BLaER1 (cell line): ENCODE measurements around the gene FHDC1.

Source experiments
- H3K27ac ChIP-seq: shearing (Covaris generic); formaldehyde crosslinking; 2 replicates; pipeline ENCODE4 v1.8.1; 2022
- H3K27me3 ChIP-seq: shearing (Covaris generic); formaldehyde crosslinking; 2 replicates; pipeline ENCODE4 v1.8.1; 2022
- H3K36me3 ChIP-seq: shearing (Covaris generic); formaldehyde crosslinking; 2 replicates; pipeline ENCODE4 v1.8.1; 2022
- H3K4me1 ChIP-seq: shearing (Covaris generic); formaldehyde crosslinking; 2 replicates; pipeline ENCODE4 v1.8.1; 2022
- H3K4me2 ChIP-seq: shearing (Covaris generic); formaldehyde crosslinking; 2 replicates; pipeline ENCODE4 v1.8.1; 2022
- H3K4me3 ChIP-seq: shearing (Covaris generic); formaldehyde crosslinking; 2 replicates; pipeline ENCODE4 v1.8.1; 2022
- H3K9ac ChIP-seq: shearing (Covaris generic); formaldehyde crosslinking; 2 replicates; pipeline ENCODE4 v1.8.1; 2022
- H3K9me3 ChIP-seq: shearing (Covaris generic); formaldehyde crosslinking; 2 replicates; pipeline ENCODE4 v1.8.1; 2022
- H4K20me1 ChIP-seq: shearing (Covaris generic); formaldehyde crosslinking; 2 replicates; pipeline ENCODE4 v1.8.1; 2022
- Cebpa-rat ChIP-seq: shearing (Covaris generic); IDR thresholded peaks from 2 replicates; pipeline ENCODE4 v1.8.1; 2022

Gene FHDC1

GRCh38 chr4:152909901-152910300 is 26.2 kb upstream of the FHDC1 start:
- Histone ChIP-seq H3K4me2 (no peak overlapping the region), H3K27ac (no peak overlapping the region), H3K27me3 (no peaks in the 10 kb centered on the region), H3K9ac (no peak overlapping the region), H3K4me3 (no peak overlapping the region), H3K36me3 (peaks cover 4% of the 10 kb centered on the region; the same call in 1 of the 2 replicates), H3K4me1 (no peaks in the 10 kb centered on the region), H3K9me3 (no peaks in the 10 kb centered on the region), H4K20me1 (no peaks in the 10 kb centered on the region)
- peak; percentile 71; the same call in 1 of the 2 replicates for TF ChIP-seq Cebpa-rat

- Histone ChIP-seq H3K27ac (no peak overlapping the region), H4K20me1 (no peaks in the 10 kb centered on the region), H3K36me3 (peaks cover 4% of the 10 kb centered on the region; the same call in 1 of the 2 replicates), H3K4me3 (no peak overlapping the region), H3K9me3 (no peaks in the 10 kb centered on the region), H3K27me3 (no peaks in the 10 kb centered on the region), H3K4me2 (no peak overlapping the region), H3K4me1 (no peaks in the 10 kb centered on the region), H3K9ac (no peak overlapping the region)
- TF ChIP-seq Cebpa-rat, result no peak
Observed at GRCh38 chr4:152910521-152910920, 25.6 kb upstream of the FHDC1 start.

- Histone ChIP-seq H3K9ac (no peak overlapping the region), H3K27me3 (no peaks in the 10 kb centered on the region), H3K4me3 (no peak overlapping the region), H3K4me2 (no peak overlapping the region), H4K20me1 (no peaks in the 10 kb centered on the region), H3K27ac (no peak overlapping the region), H3K36me3 (peaks cover 17% of the 10 kb centered on the region; the same call in 1 of the 2 replicates), H3K9me3 (peaks cover 38% of the 10 kb centered on the region), H3K4me1 (no peaks in the 10 kb centered on the region)
- no peak for TF ChIP-seq Cebpa-rat
Observed at GRCh38 chr4:152917543-152918395, 18.4 kb upstream of the FHDC1 start.

GRCh38 chr4:152919826-152920225 is 16.3 kb upstream of the FHDC1 start:
- Histone ChIP-seq H4K20me1 (no peaks in the 10 kb centered on the region), H3K4me1 (no peaks in the 10 kb centered on the region), H3K4me2 (no peak overlapping the region), H3K9me3 (peaks cover 38% of the 10 kb centered on the region), H3K9ac (no peak overlapping the region), H3K27ac (no peak overlapping the region), H3K27me3 (no peaks in the 10 kb centered on the region), H3K36me3 (peaks cover 17% of the 10 kb centered on the region; the same call in 1 of the 2 replicates), H3K4me3 (no peak overlapping the region)
- TF ChIP-seq Cebpa-rat, result no peak

- TF ChIP-seq Cebpa-rat, result no peak
Observed at GRCh38 chr4:152920768-152921167, 15.4 kb upstream of the FHDC1 start.

GRCh38 chr4:152921284-152921683 is 14.8 kb upstream of the FHDC1 start:
- H3K27ac ChIP-seq, result no peak overlapping the region
- peaks cover 17% of the 10 kb centered on the region; the same call in 1 of the 2 replicates for H3K36me3 ChIP-seq
- no peaks in the 10 kb centered on the region for H3K27me3 ChIP-seq
- no peaks in the 10 kb centered on the region for H3K4me1 ChIP-seq
- no peak overlapping the region for H3K9ac ChIP-seq
- H3K9me3 ChIP-seq, result peaks cover 38% of the 10 kb centered on the region
- H4K20me1 ChIP-seq, result no peaks in the 10 kb centered on the region
- no peak overlapping the region for H3K4me2 ChIP-seq
- no peak for TF ChIP-seq Cebpa-rat
- H3K4me3 ChIP-seq, result no peak overlapping the region

More at GRCh38 chr4:152920768-152921167, 15.4 kb upstream of the FHDC1 start:
- Histone ChIP-seq H3K27me3 (no peaks in the 10 kb centered on the region), H4K20me1 (no peaks in the 10 kb centered on the region), H3K9me3 (peaks cover 38% of the 10 kb centered on the region), H3K4me2 (no peak overlapping the region), H3K4me3 (no peak overlapping the region), H3K9ac (no peak overlapping the region), H3K27ac (no peak overlapping the region), H3K36me3 (peaks cover 17% of the 10 kb centered on the region; the same call in 1 of the 2 replicates), H3K4me1 (no peaks in the 10 kb centered on the region)

GRCh38 chr4:152925851-152926250 is 10.3 kb upstream of the FHDC1 start:
- Histone ChIP-seq H3K9ac (no peak overlapping the region), H3K4me3 (no peak overlapping the region), H3K4me2 (no peak overlapping the region), H3K27ac (no peak overlapping the region), H3K4me1 (peaks cover 11% of the 10 kb centered on the region; the same call in 1 of the 2 replicates), H3K27me3 (no peaks in the 10 kb centered on the region), H3K9me3 (peaks cover 4% of the 10 kb centered on the region; the same call in 1 of the 2 replicates), H3K36me3 (no peaks in the 10 kb centered on the region), H4K20me1 (no peaks in the 10 kb centered on the region)
- TF ChIP-seq Cebpa-rat, result no peak

GRCh38 chr4:152926959-152927358 is 9.2 kb upstream of the FHDC1 start:
- Histone ChIP-seq H3K4me1 (peaks cover 11% of the 10 kb centered on the region; the same call in 1 of the 2 replicates), H3K9ac (no peak overlapping the region), H3K4me3 (no peak overlapping the region), H4K20me1 (no peaks in the 10 kb centered on the region), H3K4me2 (peak overlapping the region; percentile 42; the same call in 1 of the 2 replicates), H3K27me3 (no peaks in the 10 kb centered on the region), H3K9me3 (no peaks in the 10 kb centered on the region), H3K27ac (no peak overlapping the region), H3K36me3 (no peaks in the 10 kb centered on the region)
- TF ChIP-seq Cebpa-rat, result no peak

- H3K27ac ChIP-seq, result no peak overlapping the region
- H3K9me3 ChIP-seq, result no peaks in the 10 kb centered on the region
- H4K20me1 ChIP-seq, result no peaks in the 10 kb centered on the region
- peaks cover under 1% of the 10 kb centered on the region; the same call in 1 of the 2 replicates for H3K27me3 ChIP-seq
- H3K9ac ChIP-seq, result no peak overlapping the region
- H3K36me3 ChIP-seq, result no peaks in the 10 kb centered on the region
- no peak overlapping the region for H3K4me3 ChIP-seq
- peak overlapping the region; percentile 42 for H3K4me2 ChIP-seq
- peaks cover 11% of the 10 kb centered on the region; the same call in 1 of the 2 replicates for H3K4me1 ChIP-seq
- no peak for TF ChIP-seq Cebpa-rat
Observed at GRCh38 chr4:152927737-152928136, 8.4 kb upstream of the FHDC1 start.

GRCh38 chr4:152928286-152928685 is 7.8 kb upstream of the FHDC1 start:
- Histone ChIP-seq H3K4me2 (peak overlapping the region; percentile 42), H3K9me3 (no peaks in the 10 kb centered on the region), H3K27me3 (peaks cover 6% of the 10 kb centered on the region), H4K20me1 (no peaks in the 10 kb centered on the region), H3K27ac (no peak overlapping the region), H3K36me3 (no peaks in the 10 kb centered on the region), H3K9ac (no peak overlapping the region), H3K4me3 (no peak overlapping the region), H3K4me1 (peaks cover 11% of the 10 kb centered on the region; the same call in 1 of the 2 replicates)
- TF ChIP-seq Cebpa-rat, result no peak
